Measurements from ENCODE around the gene GIGYF2.
"Not testable (repeated sequence)": the region's sequence is repeated elsewhere in the genome, so short reads cannot be mapped to it uniquely, and the experiment has no call there.

GIGYF2 gene

GRCh38 chr2:232891621-232892071 lies 194.5 kb downstream of the GIGYF2 start:
- DNase-seq (ENCODE audit: low read depth in 2 of 2, low spot score in 1 of 2), result no peak

DNA sequence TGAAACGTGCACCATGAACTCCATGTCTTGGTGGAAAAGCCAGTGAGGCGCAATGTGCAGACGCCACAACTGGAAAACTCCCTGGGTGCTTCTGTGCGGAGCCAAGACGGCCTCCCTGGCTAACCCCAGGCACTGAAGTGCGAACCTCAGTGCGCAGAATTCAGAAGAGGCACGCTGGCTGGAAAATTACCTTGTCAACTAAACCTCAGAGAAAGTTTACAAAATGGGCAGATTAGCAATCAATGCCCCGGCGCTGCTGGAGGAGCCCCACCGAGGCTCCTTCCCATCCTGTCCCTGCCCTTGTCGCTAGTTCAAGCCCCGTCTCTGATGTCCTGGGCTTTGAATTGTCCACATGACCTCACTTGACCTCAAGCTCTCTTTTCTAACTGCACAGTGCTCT lies 195.1 kb downstream of the GIGYF2 start:
- DNase-seq (ENCODE audit: low read depth in 2 of 2, low spot score in 1 of 2), result no peak

DNA sequence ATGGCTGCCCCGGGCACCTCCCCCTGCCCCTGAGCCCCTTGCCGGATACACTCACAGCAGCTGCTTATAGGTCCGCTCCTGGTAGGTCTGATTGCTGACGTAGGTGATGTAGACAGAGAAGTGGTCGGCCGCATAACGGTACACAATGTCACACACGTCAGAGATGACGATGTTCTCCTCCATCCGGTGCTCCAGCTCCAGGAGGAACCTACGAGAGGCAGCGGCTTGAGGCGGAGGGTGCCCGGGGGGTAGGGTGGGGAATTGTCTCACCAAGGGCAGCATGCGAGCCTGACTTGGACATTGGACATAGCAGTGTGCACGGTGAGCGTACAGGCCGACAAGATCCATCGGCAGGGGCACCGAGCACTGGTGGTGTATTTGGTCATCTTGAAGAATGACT lies 195.7 kb downstream of the GIGYF2 start:
- DNase-seq (ENCODE audit: low read depth in 2 of 2, low spot score in 1 of 2), result no peak

DNA sequence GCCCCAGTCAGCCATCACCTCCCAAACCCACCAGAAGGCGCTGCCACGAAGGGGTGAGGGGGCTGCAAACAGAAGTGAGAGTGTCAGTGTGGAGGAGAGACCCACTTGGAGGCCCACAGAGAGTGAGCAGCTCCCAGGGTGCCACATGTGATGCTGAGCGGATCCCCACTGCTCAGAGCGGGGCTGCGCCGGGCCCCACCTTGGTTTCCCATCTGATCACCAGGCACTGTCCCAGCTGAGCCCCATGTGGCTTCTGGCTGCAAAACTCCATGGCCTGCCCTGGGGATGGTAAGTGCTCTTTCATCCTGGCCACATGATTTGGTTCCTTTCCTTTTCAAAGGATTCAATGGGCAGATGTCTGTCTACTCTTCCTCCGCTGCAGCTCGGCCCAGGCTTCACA lies 196.7 kb downstream of the GIGYF2 start:
- no peak for DNase-seq (ENCODE audit: low read depth in 2 of 2, low spot score in 1 of 2)

DNA sequence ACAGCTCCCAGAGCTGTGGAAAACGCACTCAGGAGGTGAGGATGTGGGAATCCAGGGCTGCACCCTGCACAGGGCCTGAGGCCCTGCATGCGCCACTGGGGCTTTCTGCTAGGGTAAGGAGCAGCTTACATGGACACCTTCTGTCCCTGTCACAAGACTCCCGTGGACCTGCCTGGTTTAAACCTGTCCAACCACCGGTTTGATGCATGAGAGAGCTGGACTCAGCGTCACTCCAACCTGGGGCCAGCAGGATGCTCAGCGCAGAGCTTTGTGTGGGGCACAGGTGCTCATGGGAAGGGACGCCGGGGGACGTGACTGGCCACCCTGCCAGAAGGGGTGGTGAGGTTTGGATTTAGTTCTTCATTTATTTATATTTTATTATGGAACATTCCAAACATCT lies 197.1 kb downstream of the GIGYF2 start:
- no peak for DNase-seq (ENCODE audit: low read depth in 2 of 2, low spot score in 1 of 2)

DNA sequence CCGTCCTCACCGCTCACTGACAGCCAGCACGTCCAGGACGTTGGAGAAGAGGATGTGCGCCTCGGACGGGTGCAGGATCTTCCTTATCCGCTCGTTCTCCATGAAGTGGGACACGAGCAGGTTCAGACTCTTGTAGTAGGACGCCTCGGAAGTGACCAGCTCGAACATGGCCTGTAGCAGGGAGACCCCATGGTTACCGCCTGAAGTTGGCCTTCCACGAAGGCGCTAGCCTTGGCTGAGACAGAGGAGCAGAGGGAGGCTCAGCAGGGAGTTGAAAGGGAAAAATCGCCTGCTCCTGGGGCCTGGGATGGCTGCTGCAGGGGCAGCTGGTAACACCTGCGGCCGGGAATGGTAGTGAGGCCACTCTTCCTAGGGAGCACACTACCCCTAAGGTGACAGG lies 197.6 kb downstream of the GIGYF2 start:
- DNase-seq (ENCODE audit: low read depth in 2 of 2, low spot score in 1 of 2), result no peak

GRCh38 chr2:232896111-232896510 lies 199.0 kb downstream of the GIGYF2 start:
- no peak for DNase-seq (ENCODE audit: low read depth in 2 of 2, low spot score in 1 of 2)

DNA sequence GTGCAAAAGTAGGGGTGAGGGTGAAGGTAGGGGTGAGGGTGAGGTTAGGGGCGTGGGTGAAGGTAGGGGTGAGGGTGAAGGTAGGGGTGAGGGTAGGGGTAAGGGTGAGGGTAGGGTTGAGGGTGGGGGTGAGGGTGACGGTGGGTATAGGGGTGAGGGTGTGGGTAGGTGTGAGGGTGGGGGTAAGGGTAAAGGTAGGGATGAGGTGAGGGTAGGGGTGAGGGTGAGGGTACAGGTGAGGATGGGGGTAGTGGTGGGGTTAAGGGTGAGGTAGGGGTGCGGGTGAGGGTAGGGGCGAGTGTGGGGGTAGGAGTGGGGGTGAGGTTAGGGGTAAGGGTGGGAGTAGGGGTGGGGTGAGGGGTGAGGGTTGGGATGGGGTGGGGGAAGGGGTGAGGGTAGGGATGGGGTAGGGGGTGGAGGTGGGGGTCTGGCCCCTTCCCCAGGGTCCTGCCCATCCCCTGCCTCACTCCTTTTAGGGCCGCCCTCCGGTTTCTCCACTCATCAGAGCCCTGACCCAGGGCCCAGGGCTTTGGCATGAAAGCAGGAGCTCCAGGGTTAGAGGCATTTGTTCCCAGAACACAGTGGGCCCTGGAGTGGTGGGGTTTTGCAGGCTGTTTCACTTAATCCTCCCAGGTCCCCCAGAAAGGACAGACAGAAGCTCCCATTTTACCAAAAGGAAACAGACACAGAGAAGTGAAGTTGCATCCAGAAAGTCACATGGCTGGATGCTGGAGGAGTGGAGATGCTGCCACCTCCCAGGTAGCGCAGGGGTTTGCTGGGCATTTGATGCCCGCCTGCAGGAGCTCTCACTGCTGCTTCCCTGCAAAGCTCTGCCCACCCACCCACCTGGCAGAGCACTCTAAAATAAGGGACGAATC lies 199.8 kb downstream of the GIGYF2 start:
- DNase-seq (ENCODE audit: low read depth in 2 of 2, low spot score in 1 of 2), result no peak

- no peak for DNase-seq (ENCODE audit: low read depth in 2 of 2, low spot score in 1 of 2)
These were observed 200.7 kb downstream of the GIGYF2 start for GRCh38 chr2:232897598-232898408.

GRCh38 chr2:232898592-232899543 lies 201.7 kb downstream of the GIGYF2 start:
- DNase-seq (ENCODE audit: low read depth in 2 of 2, low spot score in 1 of 2), result no peak

DNA sequence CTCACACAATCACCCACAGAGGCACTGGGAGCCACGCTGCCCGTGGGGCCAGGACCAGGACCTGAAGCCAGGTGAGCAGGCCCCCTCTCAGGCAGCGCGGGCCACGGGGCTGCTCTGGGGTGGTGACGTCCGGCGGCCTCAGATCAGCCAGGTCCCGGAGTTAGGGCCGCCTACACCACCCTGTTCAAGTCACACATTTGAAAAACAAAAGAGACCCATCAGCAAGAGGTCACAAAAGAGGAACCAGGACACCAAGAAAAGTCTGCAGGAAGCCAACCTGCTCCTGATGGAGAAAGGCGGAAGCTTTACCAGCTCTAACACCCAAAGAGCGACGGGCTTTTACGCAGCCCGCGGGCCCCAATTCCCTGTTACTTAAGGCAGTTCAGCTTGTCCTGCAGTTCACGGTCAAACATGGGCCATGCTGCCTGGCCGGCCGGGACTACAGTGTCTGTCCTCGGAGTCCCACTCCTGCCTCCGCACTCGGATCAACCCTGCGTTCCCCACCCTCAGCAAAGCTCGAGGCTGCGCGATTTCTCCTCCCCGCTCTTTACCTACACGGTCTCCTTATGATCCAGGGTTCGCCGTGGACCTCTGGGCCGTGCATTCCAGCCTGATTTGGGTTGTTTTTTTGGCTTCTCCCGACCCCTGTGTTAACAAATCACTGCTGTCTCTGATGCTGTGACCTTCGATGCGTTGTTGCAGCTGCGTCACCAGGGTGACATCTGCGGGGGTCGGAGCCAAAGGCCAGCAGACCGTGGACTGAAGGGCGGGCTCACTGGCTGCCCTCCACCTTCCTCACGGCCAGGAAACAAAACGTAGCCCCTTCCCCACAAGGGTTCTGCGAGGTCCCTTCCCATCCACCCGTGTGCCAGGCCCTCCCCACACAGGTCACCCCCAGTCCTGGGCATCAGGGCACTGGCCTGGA lies 203.9 kb downstream of the GIGYF2 start:
- no peak for DNase-seq (ENCODE audit: low read depth in 2 of 2, low spot score in 1 of 2)

GRCh38 chr2:232901736-232902578 lies 204.8 kb downstream of the GIGYF2 start:
- DNase-seq (ENCODE audit: low read depth in 2 of 2, low spot score in 1 of 2), result no peak

DNA sequence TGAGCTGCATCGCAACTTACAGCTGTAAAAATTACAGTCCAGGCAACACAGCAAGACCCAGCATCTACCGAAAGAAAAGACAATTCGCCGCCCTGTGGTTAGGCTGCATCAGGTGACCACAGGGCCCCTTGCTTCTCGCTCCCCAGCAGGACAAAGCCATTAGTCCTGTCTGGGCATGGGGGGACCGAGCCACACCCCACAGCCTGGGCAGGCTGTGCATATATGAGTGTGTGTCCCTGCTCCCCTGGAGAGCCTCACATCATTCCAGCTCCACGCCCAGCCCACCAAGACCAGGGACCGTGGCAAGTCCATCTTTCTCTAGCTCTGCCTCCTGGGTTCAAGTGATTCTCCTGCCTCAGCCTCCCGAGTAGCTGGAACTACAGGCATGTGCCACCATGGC lies 206.9 kb downstream of the GIGYF2 start:
- no peak for DNase-seq (ENCODE audit: low read depth in 2 of 2, low spot score in 1 of 2)

DNA sequence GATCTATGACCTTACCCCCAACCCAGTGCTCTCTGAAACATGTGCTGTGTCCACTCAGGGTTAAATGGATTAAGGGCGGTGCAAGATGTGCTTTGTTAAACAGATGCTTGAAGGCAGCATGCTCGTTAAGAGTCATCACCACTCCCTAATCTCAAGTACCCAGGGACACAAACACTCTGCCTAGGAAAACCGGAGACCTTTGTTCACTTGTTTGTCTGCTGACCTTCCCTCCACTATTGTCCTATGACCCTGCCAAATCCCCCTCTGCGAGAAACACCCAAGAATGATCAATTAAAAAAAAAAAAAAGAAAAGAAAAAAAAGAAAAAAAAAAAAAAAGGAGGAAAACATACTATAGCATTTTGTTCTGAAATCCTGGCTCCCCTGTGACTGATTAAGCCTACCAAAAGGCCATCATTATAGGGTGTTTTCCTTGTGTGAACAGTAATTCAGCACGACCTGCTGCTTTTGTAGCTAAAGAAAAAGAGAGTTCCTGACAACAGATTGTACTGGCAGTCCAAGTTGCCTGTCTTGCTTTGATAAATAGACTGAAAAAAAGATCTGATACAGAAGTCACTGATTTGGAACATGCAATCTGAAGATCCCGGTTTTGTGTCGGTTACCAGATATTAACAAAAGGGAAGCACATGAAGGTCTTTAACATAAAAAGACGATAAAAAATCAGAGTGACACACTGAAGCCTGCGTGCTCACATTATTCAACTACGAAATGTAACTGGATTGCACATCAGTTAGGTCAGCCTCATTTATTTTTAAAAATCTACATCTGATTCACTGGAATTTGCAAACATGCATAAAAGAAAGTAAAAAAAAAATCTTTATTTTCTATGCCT lies 210.0 kb downstream of the GIGYF2 start:
- DNase-seq (ENCODE audit: low read depth in 2 of 2, low spot score in 1 of 2), result not testable (repeated sequence)

GRCh38 chr2:232907718-232908085 lies 210.6 kb downstream of the GIGYF2 start:
- not testable (repeated sequence) for DNase-seq (ENCODE audit: low read depth in 2 of 2, low spot score in 1 of 2)

DNA sequence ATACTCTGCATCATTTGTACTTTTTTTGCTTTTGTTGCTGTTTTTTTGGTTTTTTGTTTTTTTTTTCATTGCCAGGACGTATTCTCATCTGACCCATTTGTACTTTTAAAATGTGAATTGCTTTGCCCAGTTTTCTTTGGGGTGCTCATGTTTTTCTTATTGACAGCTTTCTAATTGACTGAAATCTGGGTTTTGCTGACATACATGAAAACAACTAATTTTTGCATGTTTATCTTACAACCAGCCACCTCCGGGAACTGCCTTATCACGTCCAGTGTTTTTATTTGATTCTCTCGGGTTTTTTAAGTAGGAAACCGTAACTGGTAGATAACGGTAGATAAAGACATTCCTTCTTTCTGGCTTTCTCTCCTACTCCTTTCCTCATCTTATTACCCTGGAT lies 211.6 kb downstream of the GIGYF2 start:
- DNase-seq (ENCODE audit: low read depth in 2 of 2, low spot score in 1 of 2), result no peak
